Activated T-cell treated with anti-CD3 and anti-CD28 coated beads, Interleukin-2, amount 50 U/mL, for 24 hours (primary cell): ENCODE data around the gene TRPC1.
A peak's percentile ranks its signal among the peaks of the same experiment; 100 is the strongest.

Source experiments
- DNase-seq: peaks from one replicate; pipeline ENCODE4 v3.0.0-alpha.2; 2020
- H3K27ac Mint-ChIP-seq: 2 replicates; pipeline ENCODE4 v1.8.0; 2020; ENCODE audit warnings: mild to moderate bottlenecking, mixed read lengths
- H3K27me3 Mint-ChIP-seq: 2 replicates; pipeline ENCODE4 v1.8.0; 2020; ENCODE audit warnings: mixed read lengths
- H3K36me3 Mint-ChIP-seq: 2 replicates; pipeline ENCODE4 v1.8.0; 2020; ENCODE audit warnings: low read depth, mixed read lengths
- H3K4me1 Mint-ChIP-seq: 2 replicates; pipeline ENCODE4 v1.8.0; 2020; ENCODE audit warnings: low read depth, mixed read lengths
- H3K4me3 Mint-ChIP-seq: 2 replicates; pipeline ENCODE4 v1.8.0; 2020; ENCODE audit warnings: mild to moderate bottlenecking, moderate library complexity, mixed read lengths
- H3K9me3 Mint-ChIP-seq: 2 replicates; pipeline ENCODE4 v1.8.0; 2020; ENCODE audit warnings: mixed read lengths

Gene TRPC1

GRCh38 chr3:142785996-142786395 is 62.2 kb downstream of the TRPC1 start:
- H3K36me3 Mint-ChIP-seq = peaks cover 8% of the 10 kb centered on the region
- no peak overlapping the region for H3K4me3 Mint-ChIP-seq
- DNase-seq = no peak
- no peak overlapping the region for H3K27ac Mint-ChIP-seq
- H3K9me3 Mint-ChIP-seq = no peaks in the 10 kb centered on the region
- H3K27me3 Mint-ChIP-seq = no peaks in the 10 kb centered on the region
- no peaks in the 10 kb centered on the region for H3K4me1 Mint-ChIP-seq

- no peak for DNase-seq
- no peaks in the 10 kb centered on the region for H3K27me3 Mint-ChIP-seq
- H3K27ac Mint-ChIP-seq = no peak overlapping the region
- H3K9me3 Mint-ChIP-seq = no peaks in the 10 kb centered on the region
- no peak overlapping the region for H3K4me3 Mint-ChIP-seq
- H3K36me3 Mint-ChIP-seq = peaks cover 4% of the 10 kb centered on the region
- H3K4me1 Mint-ChIP-seq = no peaks in the 10 kb centered on the region
Observed at GRCh38 chr3:142787719-142788118, 63.9 kb downstream of the TRPC1 start.

GRCh38 chr3:142794508-142794907 is 70.7 kb downstream of the TRPC1 start:
- Mint-ChIP-seq H3K36me3 (no peaks in the 10 kb centered on the region), H3K27me3 (no peaks in the 10 kb centered on the region), H3K4me3 (no peak overlapping the region), H3K4me1 (no peaks in the 10 kb centered on the region), H3K9me3 (no peaks in the 10 kb centered on the region), H3K27ac (no peak overlapping the region)
- DNase-seq = no peak

- Mint-ChIP-seq H3K4me1 (no peaks in the 10 kb centered on the region), H3K36me3 (no peaks in the 10 kb centered on the region), H3K4me3 (no peak overlapping the region), H3K9me3 (no peaks in the 10 kb centered on the region), H3K27me3 (no peaks in the 10 kb centered on the region), H3K27ac (no peak overlapping the region)
- no peak for DNase-seq
Observed at GRCh38 chr3:142795332-142795731, 71.5 kb downstream of the TRPC1 start.

- Mint-ChIP-seq H3K4me1 (no peaks in the 10 kb centered on the region), H3K36me3 (no peaks in the 10 kb centered on the region), H3K27me3 (no peaks in the 10 kb centered on the region), H3K4me3 (no peak overlapping the region), H3K27ac (no peak overlapping the region), H3K9me3 (no peaks in the 10 kb centered on the region)
- no peak for DNase-seq
Observed at GRCh38 chr3:142796823-142797222, 73.0 kb downstream of the TRPC1 start.

GRCh38 chr3:142801746-142802145 is 77.9 kb downstream of the TRPC1 start:
- Mint-ChIP-seq H3K4me1 (no peaks in the 10 kb centered on the region), H3K4me3 (no peak overlapping the region), H3K9me3 (no peaks in the 10 kb centered on the region), H3K36me3 (no peaks in the 10 kb centered on the region), H3K27me3 (no peaks in the 10 kb centered on the region), H3K27ac (no peak overlapping the region)
- DNase-seq = no peak

- no peaks in the 10 kb centered on the region for H3K4me1 Mint-ChIP-seq
- H3K27ac Mint-ChIP-seq = no peak overlapping the region
- H3K27me3 Mint-ChIP-seq = no peaks in the 10 kb centered on the region
- no peak for DNase-seq
- H3K4me3 Mint-ChIP-seq = no peak overlapping the region
- H3K36me3 Mint-ChIP-seq = no peaks in the 10 kb centered on the region
- H3K9me3 Mint-ChIP-seq = no peaks in the 10 kb centered on the region
Observed at GRCh38 chr3:142802891-142803290, 79.1 kb downstream of the TRPC1 start.

- H3K4me1 Mint-ChIP-seq = peaks cover 7% of the 10 kb centered on the region
- DNase-seq = no peak
- no peak overlapping the region for H3K27ac Mint-ChIP-seq
- no peaks in the 10 kb centered on the region for H3K9me3 Mint-ChIP-seq
- H3K36me3 Mint-ChIP-seq = no peaks in the 10 kb centered on the region
- peaks cover 6% of the 10 kb centered on the region for H3K27me3 Mint-ChIP-seq
- no peak overlapping the region for H3K4me3 Mint-ChIP-seq
Observed at GRCh38 chr3:142808103-142808917, 84.5 kb downstream of the TRPC1 start.

GRCh38 chr3:142809259-142809658 is 85.4 kb downstream of the TRPC1 start:
- Mint-ChIP-seq H3K4me3 (no peak overlapping the region), H3K4me1 (peaks cover 7% of the 10 kb centered on the region), H3K27ac (no peak overlapping the region), H3K36me3 (no peaks in the 10 kb centered on the region), H3K27me3 (peaks cover 8% of the 10 kb centered on the region), H3K9me3 (no peaks in the 10 kb centered on the region)
- no peak for DNase-seq

GRCh38 chr3:142815803-142816202 is 92.0 kb downstream of the TRPC1 start:
- H3K4me3 Mint-ChIP-seq = no peak overlapping the region
- H3K9me3 Mint-ChIP-seq = no peaks in the 10 kb centered on the region
- H3K4me1 Mint-ChIP-seq = no peaks in the 10 kb centered on the region
- no peak for DNase-seq
- no peaks in the 10 kb centered on the region for H3K36me3 Mint-ChIP-seq
- H3K27ac Mint-ChIP-seq = no peak overlapping the region
- peaks cover 27% of the 10 kb centered on the region for H3K27me3 Mint-ChIP-seq

- no peak overlapping the region for H3K27ac Mint-ChIP-seq
- no peak overlapping the region for H3K4me3 Mint-ChIP-seq
- DNase-seq = no peak
- H3K27me3 Mint-ChIP-seq = peaks cover 22% of the 10 kb centered on the region
- no peaks in the 10 kb centered on the region for H3K36me3 Mint-ChIP-seq
- no peaks in the 10 kb centered on the region for H3K4me1 Mint-ChIP-seq
- no peaks in the 10 kb centered on the region for H3K9me3 Mint-ChIP-seq
Observed at GRCh38 chr3:142817356-142817755, 93.5 kb downstream of the TRPC1 start.

GRCh38 chr3:142817897-142818296 is 94.1 kb downstream of the TRPC1 start:
- Mint-ChIP-seq H3K9me3 (no peaks in the 10 kb centered on the region), H3K4me3 (no peak overlapping the region), H3K4me1 (no peaks in the 10 kb centered on the region), H3K27me3 (peaks cover 25% of the 10 kb centered on the region), H3K27ac (no peak overlapping the region), H3K36me3 (no peaks in the 10 kb centered on the region)
- DNase-seq = no peak

- Mint-ChIP-seq H3K4me1 (no peaks in the 10 kb centered on the region), H3K36me3 (no peaks in the 10 kb centered on the region), H3K27ac (no peak overlapping the region), H3K9me3 (no peaks in the 10 kb centered on the region), H3K27me3 (peaks cover 23% of the 10 kb centered on the region), H3K4me3 (no peak overlapping the region)
- no peak for DNase-seq
Observed at GRCh38 chr3:142818651-142819050, 94.8 kb downstream of the TRPC1 start.

GRCh38 chr3:142819179-142819578 is 95.3 kb downstream of the TRPC1 start:
- Mint-ChIP-seq H3K27ac (no peak overlapping the region), H3K27me3 (peaks cover 23% of the 10 kb centered on the region), H3K9me3 (no peaks in the 10 kb centered on the region), H3K36me3 (no peaks in the 10 kb centered on the region), H3K4me3 (no peak overlapping the region), H3K4me1 (no peaks in the 10 kb centered on the region)
- DNase-seq = no peak

GRCh38 chr3:142828703-142829305 is 105.0 kb downstream of the TRPC1 start:
- Mint-ChIP-seq H3K4me1 (no peaks in the 10 kb centered on the region), H3K36me3 (no peaks in the 10 kb centered on the region), H3K27ac (no peak overlapping the region), H3K4me3 (no peak overlapping the region), H3K9me3 (no peaks in the 10 kb centered on the region), H3K27me3 (peaks cover 18% of the 10 kb centered on the region)
- peak; percentile 72 for DNase-seq
